CD14-positive monocyte (primary cell): ENCODE results near the gene ATP11A. TPM values are rescaled to one million over a fixed set of nuclear protein-coding genes. Genes with fewer than 3 reads are reported as not detected.

Experiments used
- DNase-seq, 3 donors: peaks; one replicate each; pipeline ENCODE4 v3.0.0-alpha.2; 2011 to 2022
- H2AFZ ChIP-seq: 2 replicates; pipeline ENCODE4 v1.6.0; 2012; ENCODE audit warnings: mild to moderate bottlenecking, low read depth, low read length, inconsistent platforms; ENCODE audit not compliant: insufficient read depth, poor library complexity, severe bottlenecking
- H3K27ac ChIP-seq, 2 donors: 1 replicate in 1 of 2; 2 replicates in 1 of 2; pipeline ENCODE4 v1.5.1; 2012 to 2013; ENCODE audit warnings: low read length in 2 of 2, control low read depth in 1 of 2, inconsistent platforms in 1 of 2, low read depth in 1 of 2, mild to moderate bottlenecking in 1 of 2
- H3K27me3 ChIP-seq, 2 donors: one replicate each; pipeline versions ENCODE4 v1.6.0 to v1.6.1; 2011 to 2013; ENCODE audit warnings: low read length in 2 of 2; ENCODE audit not compliant: control insufficient read depth in 2 of 2, insufficient read depth in 2 of 2
- H3K36me3 ChIP-seq, 2 donors: replicated peaks in 1 of 2; 1 replicate in 1 of 2; 2 replicates in 1 of 2; pipeline versions ENCODE4 v1.5.1 to v1.6.1; 2012 to 2013; ENCODE audit warnings: low read length in 2 of 2, control low read depth in 1 of 2, inconsistent platforms in 1 of 2, mild to moderate bottlenecking in 1 of 2; ENCODE audit not compliant: insufficient read depth in 2 of 2, control insufficient read depth in 1 of 2
- H3K4me1 ChIP-seq, 2 donors: 1 replicate in 1 of 2; 2 replicates in 1 of 2; pipeline versions ENCODE4 v1.5.1 to v1.6.1; 2012 to 2013; ENCODE audit warnings: low read length in 2 of 2, control low read depth in 1 of 2, inconsistent platforms in 1 of 2, mild to moderate bottlenecking in 1 of 2, moderate library complexity in 1 of 2; ENCODE audit not compliant: insufficient read depth in 2 of 2, control insufficient read depth in 1 of 2
- H3K4me2 ChIP-seq: replicated peaks from 2 replicates; pipeline ENCODE3; 2012; ENCODE audit warnings: low read length, moderate library complexity, mild to moderate bottlenecking; ENCODE audit not compliant: poor library complexity, severe bottlenecking; ENCODE audit errors: extremely low read depth
- H3K4me3 ChIP-seq, 3 experiments: fragments of 200-600 bp in 1 of 3; sonication (generic) in 1 of 3; replicated peaks in 1 of 3; 1 replicate in 2 of 3; 2 replicates in 1 of 3; pipeline ENCODE4 v1.5.1; 2011 to 2013; ENCODE audit warnings: low read length in 3 of 3, mild to moderate bottlenecking in 3 of 3, control low read depth in 2 of 3, low read depth in 2 of 3, inconsistent platforms in 1 of 3, moderate library complexity in 1 of 3
- H3K79me2 ChIP-seq: 2 replicates; pipeline ENCODE4 v1.6.0; 2012; ENCODE audit warnings: mild to moderate bottlenecking, control low read depth, inconsistent platforms, low read length, moderate library complexity; ENCODE audit not compliant: insufficient read depth
- H3K9ac ChIP-seq: 2 replicates; pipeline ENCODE4 v1.6.0; 2017; ENCODE audit warnings: low read length, mild to moderate bottlenecking; ENCODE audit not compliant: insufficient read depth, poor library complexity, severe bottlenecking
- H3K9me3 ChIP-seq, 2 donors: replicated peaks in 1 of 2; 1 replicate in 1 of 2; 2 replicates in 1 of 2; pipeline versions ENCODE4 v1.5.1 to v1.6.1; 2012 to 2013; ENCODE audit warnings: low read length in 2 of 2, control low read depth in 1 of 2; ENCODE audit not compliant: control insufficient read depth in 1 of 2, insufficient read depth in 1 of 2
- H4K20me1 ChIP-seq: 2 replicates; pipeline ENCODE4 v1.6.0; 2012; ENCODE audit warnings: mild to moderate bottlenecking, low read length, control low read depth, moderate library complexity; ENCODE audit not compliant: insufficient read depth
- H3K27ac Mint-ChIP-seq, 7 donors: one replicate each; pipeline ENCODE4 v1.8.0; 2020; ENCODE audit warnings: mild to moderate bottlenecking in 7 of 7, mixed read lengths in 7 of 7, moderate library complexity in 6 of 7, inconsistent platforms in 2 of 7
- H3K27me3 Mint-ChIP-seq, 3 donors: one replicate each; pipeline ENCODE4 v1.8.0; 2021 to 2022; ENCODE audit warnings: low read depth in 3 of 3, mild to moderate bottlenecking in 3 of 3, mixed read lengths in 3 of 3, moderate library complexity in 3 of 3, inconsistent platforms in 1 of 3
- H3K36me3 Mint-ChIP-seq, 2 donors: one replicate each; pipeline ENCODE4 v1.8.0; 2020; ENCODE audit warnings: mixed read lengths in 2 of 2, inconsistent platforms in 1 of 2, mild to moderate bottlenecking in 1 of 2
- H3K4me1 Mint-ChIP-seq: one replicate; pipeline ENCODE4 v1.8.0; 2020; ENCODE audit warnings: mild to moderate bottlenecking, mixed read lengths
- H3K4me3 Mint-ChIP-seq, 2 donors: one replicate each; pipeline ENCODE4 v1.8.0; 2020; ENCODE audit warnings: mild to moderate bottlenecking in 2 of 2, mixed read lengths in 2 of 2, moderate library complexity in 1 of 2
- H3K9me3 Mint-ChIP-seq, 7 donors: one replicate each; pipeline ENCODE4 v1.8.0; 2020 to 2022; ENCODE audit warnings: mixed read lengths in 7 of 7, mild to moderate bottlenecking in 6 of 7, moderate library complexity in 6 of 7, inconsistent platforms in 2 of 7
- WGBS: methylation state at CpG from one replicate; pipeline ENCODE4 v1.1.5; 2013; ENCODE audit warnings: missing lambda C conversion rate; ENCODE audit not compliant: insufficient coverage; 5-methylcytosine and 5-hydroxymethylcytosine counted together
- intact Hi-C, 2 donors: fragments of 100-400 bp; cut with micrococcal nuclease; formaldehyde crosslinking; loops; one replicate each; pipeline versions ENCODE4 v1.15.0 to v1.15.1; 2023
- polyA plus RNA-seq, 3 donors: library from polyadenylated mRNA; depleted of rRNA in 1 of 3; unstranded in 2 of 3; stranded (reverse) in 1 of 3; fragments of 300-500 nt in 2 of 3; fragments of >200 nt in 1 of 3; fragmentation: Illumina TruSeq in 2 of 3; gene quantifications; 1 replicate in 2 of 3; 2 replicates in 1 of 3; pipeline ENCODE4 v1.2.3, GENCODE V29; 2012 to 2021
- TF ChIP-seq, protein P1 (sequence below): fragments of 200-600 bp; IDR thresholded peaks from one replicate; pipeline ENCODE4 v1.8.0; 2022; ENCODE audit warnings: antibody characterized with exemption, mild to moderate bottlenecking

Gene ATP11A
- polyA plus RNA-seq, 3 donors = 7.2 to 45.4 (median 7.6) TPM

DNA sequence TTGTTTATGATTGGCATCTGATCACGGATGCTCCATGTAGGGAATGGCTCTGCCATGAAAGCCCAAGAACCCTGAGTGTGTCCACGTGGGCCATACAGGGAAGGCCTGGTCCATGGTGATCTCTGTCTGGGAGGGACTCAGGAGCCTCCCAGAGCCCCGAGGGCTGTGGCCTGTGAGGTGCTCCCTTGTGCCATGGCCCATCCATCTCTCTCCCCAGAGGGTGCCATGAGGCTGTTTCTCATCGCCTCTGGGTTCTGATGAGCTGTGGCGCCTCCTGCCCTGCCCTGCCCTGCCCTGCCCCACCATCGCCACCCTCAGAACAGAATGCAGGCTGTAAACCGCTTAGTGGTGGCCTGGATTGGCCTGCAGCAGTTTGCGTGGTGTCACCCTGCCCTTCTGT is 83.1 kb downstream of the ATP11A start:
- Mint-ChIP-seq H3K9me3 (peaks cover 0 to 4% (median 0%) of the 10 kb centered on the region in 7 donors), H3K36me3 (peaks cover 47 to 66% of the 10 kb centered on the region in 2 donors), H3K4me1 (peaks cover 20% of the 10 kb centered on the region), H3K4me3 (no peak overlapping the region), H3K27ac (peak overlapping the region in 4 of 7 donors; percentile 15 to 90 (median 46)), H3K27me3 (peaks cover 0 to 3% (median 2%) of the 10 kb centered on the region in 3 donors)
- Histone ChIP-seq H3K4me3 (no peak overlapping the region), H2AFZ (no peak overlapping the region), H4K20me1 (peaks cover 100% of the 10 kb centered on the region), H3K36me3 (peaks cover 8 to 42% of the 10 kb centered on the region in 2 donors), H3K4me2 (no peak overlapping the region), H3K27me3 (no peaks in the 10 kb centered on the region), H3K9me3 (no peaks in the 10 kb centered on the region), H3K4me1 (peaks cover 15 to 16% of the 10 kb centered on the region in 2 donors), H3K79me2 (peaks cover 96% of the 10 kb centered on the region), H3K9ac (no peak overlapping the region), H3K27ac (no peak overlapping the region)
- intact Hi-C loops = no loop called here
- TF ChIP-seq, protein P1, sequence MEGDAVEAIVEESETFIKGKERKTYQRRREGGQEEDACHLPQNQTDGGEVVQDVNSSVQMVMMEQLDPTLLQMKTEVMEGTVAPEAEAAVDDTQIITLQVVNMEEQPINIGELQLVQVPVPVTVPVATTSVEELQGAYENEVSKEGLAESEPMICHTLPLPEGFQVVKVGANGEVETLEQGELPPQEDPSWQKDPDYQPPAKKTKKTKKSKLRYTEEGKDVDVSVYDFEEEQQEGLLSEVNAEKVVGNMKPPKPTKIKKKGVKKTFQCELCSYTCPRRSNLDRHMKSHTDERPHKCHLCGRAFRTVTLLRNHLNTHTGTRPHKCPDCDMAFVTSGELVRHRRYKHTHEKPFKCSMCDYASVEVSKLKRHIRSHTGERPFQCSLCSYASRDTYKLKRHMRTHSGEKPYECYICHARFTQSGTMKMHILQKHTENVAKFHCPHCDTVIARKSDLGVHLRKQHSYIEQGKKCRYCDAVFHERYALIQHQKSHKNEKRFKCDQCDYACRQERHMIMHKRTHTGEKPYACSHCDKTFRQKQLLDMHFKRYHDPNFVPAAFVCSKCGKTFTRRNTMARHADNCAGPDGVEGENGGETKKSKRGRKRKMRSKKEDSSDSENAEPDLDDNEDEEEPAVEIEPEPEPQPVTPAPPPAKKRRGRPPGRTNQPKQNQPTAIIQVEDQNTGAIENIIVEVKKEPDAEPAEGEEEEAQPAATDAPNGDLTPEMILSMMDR = no peak
- 100% methylated on average over 6 of the region's 8 CpGs for WGBS
- no peak for DNase-seq

DNA sequence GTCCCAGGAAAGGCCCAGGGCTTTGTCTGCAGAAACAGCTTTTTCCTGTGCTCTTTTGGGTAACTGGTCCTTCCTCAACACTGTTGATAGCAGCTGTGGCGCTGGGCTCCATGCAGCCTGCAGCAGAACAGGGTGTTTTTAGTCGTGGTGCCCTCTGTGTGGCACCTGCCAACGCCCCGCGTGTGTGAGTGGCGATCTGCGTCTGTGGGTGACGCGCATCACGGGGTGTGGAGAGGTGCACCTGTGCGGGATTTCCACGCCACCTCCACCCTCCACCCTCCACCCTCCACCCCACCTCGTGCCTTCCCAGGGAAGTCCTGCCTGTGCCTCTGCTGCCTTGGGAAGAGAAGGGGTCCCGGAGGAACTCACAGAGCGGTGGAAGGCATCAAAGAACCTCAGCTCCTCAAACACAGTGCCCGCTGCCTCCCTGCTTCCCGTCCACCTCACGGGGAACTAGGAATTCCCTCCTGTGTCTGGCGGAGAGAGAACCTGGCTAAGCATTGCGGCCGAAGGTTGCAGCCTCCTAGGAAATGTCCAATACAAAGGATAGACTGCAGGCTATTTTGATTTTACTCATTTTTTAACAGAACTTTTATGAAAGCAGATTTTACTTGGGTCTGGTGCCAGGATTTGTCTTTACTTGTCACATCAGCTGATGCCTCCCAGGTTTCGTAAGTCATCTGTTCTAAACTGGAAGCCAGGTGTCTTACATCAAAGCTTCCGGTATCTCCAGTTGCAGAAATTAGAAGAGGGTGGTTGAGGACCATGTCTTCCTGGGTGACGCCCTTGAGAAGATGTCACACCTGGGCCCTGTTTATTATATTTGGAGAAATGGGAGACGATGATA is 84.0 kb downstream of the ATP11A start:
- peaks cover 43 to 66% of the 10 kb centered on the region in 2 donors for H3K36me3 Mint-ChIP-seq
- intact Hi-C loops = no loop called here
- Histone ChIP-seq H3K9me3 (no peaks in the 10 kb centered on the region), H3K79me2 (peaks cover 95% of the 10 kb centered on the region), H3K9ac (no peak overlapping the region), H3K27ac (no peak overlapping the region), H4K20me1 (peaks cover 100% of the 10 kb centered on the region), H3K36me3 (peaks cover 8 to 46% of the 10 kb centered on the region in 2 donors), H3K4me1 (peaks cover 7 to 8% of the 10 kb centered on the region in 2 donors), H3K4me3 (no peak overlapping the region), H2AFZ (no peak overlapping the region), H3K4me2 (no peak overlapping the region), H3K27me3 (no peaks in the 10 kb centered on the region)
- TF ChIP-seq, protein P1 = no peak
- peak overlapping the region in 1 of 7 donors; percentile 79 for H3K27ac Mint-ChIP-seq
- H3K4me3 Mint-ChIP-seq = no peak overlapping the region
- no peak for DNase-seq
- peaks cover 0 to 3% (median 2%) of the 10 kb centered on the region in 3 donors for H3K27me3 Mint-ChIP-seq
- H3K9me3 Mint-ChIP-seq = peaks cover 0 to 4% (median 0%) of the 10 kb centered on the region in 7 donors
- 95% methylated on average over 12 of the region's 25 CpGs for WGBS
- peaks cover 11% of the 10 kb centered on the region for H3K4me1 Mint-ChIP-seq
